HG02840 (cell line): Measurements from ENCODE around the gene PRKCD.

Experiments used
- ATAC-seq: cut with Tn5 transposase; IDR thresholded peaks from one replicate; pipeline ENCODE4 v1.9.1; 2021; ENCODE audit warnings: mild to moderate bottlenecking, moderate library complexity, moderate number of reproducible peaks; ENCODE audit not compliant: unreplicated experiment, low FRiP score

Gene PRKCD

DNA sequence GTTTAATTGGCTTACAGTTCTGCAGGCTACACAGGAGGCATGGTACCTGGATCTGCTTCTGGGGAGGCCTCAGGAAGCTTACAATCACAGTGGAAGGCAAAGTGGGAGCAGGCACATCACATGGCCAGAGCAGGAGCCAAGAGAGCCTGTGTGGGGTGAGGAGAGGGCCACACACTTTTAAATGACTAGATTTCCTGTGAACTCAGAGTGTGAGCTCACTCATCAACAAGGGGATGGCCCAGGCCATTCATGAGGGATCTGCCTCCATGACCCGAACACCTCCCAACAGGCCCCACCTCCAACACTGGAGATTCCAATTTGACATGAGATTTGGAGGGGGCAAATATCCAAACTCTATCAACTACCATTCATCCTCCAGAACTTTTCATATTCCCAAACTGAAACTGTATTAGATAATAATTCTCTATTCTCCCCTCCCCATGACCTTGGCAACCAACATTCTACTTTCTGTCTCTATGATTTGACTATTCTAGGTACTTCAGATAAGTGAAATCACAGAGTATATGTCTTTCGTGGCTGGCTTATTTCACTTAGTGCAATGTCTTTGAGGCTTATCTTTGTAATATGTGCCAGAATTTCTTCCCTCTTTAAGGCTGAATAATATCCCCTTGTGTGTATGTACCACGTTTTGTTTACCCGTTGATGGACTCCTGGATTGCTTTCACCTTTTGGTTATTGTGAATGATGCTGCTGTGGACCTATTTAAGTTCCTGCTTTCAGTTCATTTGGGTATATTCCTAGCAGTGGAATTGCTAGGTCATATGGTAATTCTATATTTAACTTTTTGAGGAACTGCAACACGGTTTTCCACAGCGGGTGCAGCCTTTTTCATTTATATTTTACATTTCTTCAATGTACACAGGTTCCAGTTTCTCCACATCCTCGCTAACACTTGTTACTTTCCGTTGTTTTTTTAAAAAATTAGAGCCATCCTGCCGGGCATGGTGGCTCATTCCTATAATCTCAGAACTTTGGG, 51.0 kb downstream of the PRKCD start:
- no peak for ATAC-seq

DNA sequence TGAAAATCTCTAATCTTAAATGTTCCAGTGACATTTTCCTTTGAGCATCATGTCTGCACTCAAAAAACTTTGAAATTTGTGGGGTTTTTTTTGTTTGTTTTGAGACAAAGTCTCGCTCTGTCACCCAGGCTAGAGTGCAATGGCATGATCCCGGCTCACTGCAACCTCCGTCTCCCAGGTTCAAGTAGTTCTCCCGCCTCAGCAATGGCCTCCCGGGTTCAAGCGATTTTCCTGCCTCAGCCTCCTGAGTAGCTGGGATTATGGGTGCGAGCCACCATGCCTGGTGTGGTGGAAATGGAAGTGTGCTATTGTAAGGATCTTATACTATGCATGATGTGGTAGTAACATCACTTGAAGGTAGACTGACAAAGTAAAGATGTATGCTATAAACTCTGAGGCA, 52.3 kb downstream of the PRKCD start:
- no peak for ATAC-seq

DNA sequence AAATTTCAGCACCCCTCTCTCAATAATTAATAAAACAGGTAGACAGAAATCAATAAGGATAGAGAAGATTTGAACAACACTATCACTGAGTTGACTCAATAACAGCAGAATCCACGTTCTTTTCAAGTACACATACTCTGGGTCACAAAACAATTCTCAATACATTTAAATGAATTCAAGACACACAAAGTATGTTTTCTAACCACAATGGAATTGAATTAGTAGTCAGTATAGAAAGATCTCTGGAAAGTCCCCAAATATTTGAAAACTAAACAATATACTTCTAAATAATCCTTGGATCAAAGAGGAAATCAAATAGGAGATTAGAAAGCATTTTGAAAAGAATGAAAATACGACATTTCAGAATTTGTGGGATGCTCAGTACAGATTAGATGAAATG, 54.8 kb downstream of the PRKCD start:
- ATAC-seq: no peak

- no peak for ATAC-seq
Measured at GRCh38 chr3:53216723-53217122, 55.7 kb downstream of the PRKCD start.

DNA sequence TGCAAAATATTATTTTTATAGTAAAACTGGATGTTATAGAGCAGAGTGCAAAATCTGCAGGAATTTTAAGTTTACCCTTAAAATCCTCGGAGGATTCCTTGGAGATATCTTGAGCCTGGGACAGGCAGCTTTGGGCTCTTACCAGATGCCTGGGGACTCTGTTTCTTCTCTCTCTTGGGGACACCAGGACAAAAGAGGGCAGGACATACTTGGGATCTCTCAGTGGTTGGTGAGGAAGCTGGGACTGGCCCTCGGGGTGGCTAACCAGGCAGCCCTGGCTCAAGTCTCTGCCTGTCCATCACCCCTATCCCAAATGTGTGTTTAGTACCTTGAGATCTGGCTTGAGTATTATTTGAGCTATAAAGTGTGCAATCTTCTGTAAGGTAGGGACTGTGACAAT, 56.2 kb downstream of the PRKCD start:
- ATAC-seq: no peak

- ATAC-seq: no peak
Measured at GRCh38 chr3:53218131-53218530, 57.1 kb downstream of the PRKCD start.

- no peak for ATAC-seq
Measured at GRCh38 chr3:53219895-53220483, 59.0 kb downstream of the PRKCD start.

GRCh38 chr3:53221345-53221744, 60.3 kb downstream of the PRKCD start:
- no peak for ATAC-seq

DNA sequence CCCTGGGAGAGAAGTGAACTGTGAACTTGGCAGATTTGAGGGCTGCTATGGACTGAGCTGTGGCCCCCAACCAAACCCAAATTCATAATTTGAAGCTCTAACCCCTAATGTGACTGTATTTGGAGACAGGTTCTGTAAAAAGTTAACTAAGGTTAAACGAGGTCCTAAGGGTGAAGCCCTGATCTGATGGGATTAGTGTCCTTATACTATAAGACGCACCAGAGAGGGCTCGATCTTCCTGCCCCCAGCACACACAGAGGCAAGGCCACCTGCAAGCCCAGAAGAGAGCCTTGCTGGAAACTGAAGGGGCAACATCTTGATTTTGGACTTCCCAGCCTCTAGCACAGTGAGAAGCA, 60.8 kb downstream of the PRKCD start:
- ATAC-seq: no peak

GRCh38 chr3:53222183-53222901, 61.3 kb downstream of the PRKCD start:
- ATAC-seq: no peak

DNA sequence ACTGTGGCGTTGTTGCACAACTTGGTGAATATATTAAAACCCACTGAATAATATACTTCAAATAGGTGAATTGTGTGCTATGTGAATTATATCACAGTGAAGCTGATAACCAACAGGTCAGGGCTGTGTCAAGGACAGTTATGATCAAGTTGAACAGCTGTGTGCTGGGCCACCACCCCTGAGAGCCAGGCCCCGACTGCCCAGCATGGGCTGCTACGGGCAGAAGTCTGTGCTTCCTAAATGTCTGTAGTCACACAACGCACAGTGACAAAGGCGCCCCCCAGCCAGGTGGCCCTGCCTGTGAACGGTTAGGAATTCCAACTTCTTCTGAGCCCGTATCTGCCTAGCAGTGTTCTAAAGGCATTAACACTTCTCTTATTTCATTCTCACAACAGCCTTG, 62.0 kb downstream of the PRKCD start:
- ATAC-seq: no peak

DNA sequence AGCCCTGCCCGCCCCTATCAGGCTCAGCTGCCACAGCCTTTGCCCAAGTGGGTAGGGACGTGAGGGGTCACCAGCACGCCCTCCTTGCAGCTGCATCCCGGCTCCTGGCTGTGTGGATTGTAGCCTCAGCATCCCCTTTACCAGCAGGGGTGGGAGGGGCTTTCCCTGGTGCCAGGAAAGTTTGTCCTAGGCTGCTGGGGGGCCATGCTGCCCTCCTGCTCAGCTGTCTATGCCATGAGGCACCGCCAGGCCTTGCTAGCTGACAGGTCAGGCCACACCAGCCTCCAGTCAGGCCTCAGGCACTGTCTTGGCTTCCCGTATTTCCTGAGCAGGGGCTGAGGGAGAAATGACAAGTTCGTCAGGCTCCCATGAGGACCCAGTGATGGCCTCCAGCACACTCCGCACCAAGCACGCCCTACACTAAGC, 62.5 kb downstream of the PRKCD start:
- ATAC-seq: no peak

DNA sequence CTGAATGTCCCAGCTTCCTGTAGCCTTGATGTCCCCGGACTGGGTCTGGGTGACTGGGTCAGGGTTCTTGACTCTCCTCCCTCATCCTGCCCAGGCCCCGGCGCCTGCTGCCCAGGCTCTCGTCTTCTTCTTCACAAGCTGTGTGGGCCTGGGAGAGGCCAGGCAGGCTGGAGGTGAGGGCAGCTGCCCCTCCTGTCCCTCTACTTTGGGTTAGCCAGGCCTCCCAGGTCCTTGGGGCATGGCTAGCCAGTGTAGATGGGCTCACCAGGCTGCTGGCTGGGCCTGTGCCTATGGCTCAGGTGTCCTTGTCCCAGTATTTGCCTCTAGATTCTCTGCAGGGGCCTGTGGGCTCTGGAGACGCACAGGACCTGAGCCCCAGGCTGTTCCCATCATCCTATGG, 63.0 kb downstream of the PRKCD start:
- no peak for ATAC-seq

DNA sequence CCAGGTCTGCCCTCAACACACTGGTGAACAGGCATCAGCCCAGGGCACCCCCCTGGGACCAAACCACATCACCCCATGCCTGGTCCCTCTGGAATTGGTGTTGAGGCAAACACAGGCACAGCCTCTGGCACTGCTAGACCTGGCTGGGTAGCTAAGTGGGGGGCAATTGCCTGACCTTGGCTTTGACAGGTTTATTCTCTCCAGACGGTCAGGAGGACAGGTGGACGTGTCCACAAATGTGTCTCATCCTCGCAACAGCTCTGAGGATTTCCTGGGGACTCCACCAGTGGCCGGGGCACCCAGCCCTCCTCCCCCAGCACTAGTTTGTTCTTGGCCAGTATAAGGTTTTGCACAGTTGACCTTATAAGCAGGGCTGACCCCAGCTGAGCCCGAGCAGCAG, 63.5 kb downstream of the PRKCD start:
- ATAC-seq: no peak

DNA sequence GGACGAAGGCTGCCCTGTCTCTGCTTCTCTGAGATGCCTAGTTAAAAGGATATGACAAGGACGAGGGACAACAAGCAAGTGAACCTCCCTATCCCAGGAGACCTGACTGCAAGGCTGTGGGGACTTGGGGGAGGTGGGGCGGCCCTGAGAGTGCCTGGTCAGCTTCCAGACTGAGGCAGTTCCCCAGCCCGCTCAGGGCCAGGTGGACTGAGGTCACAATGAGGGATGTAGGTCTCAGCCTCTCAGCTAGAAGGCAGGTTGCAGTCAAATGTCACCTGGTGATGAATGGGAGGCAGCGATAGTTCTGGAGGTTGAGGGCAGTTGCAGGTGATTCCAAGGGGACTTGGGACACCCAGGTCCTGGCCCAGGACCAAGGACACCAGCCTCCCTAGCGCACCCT, 64.2 kb downstream of the PRKCD start:
- no peak for ATAC-seq

DNA sequence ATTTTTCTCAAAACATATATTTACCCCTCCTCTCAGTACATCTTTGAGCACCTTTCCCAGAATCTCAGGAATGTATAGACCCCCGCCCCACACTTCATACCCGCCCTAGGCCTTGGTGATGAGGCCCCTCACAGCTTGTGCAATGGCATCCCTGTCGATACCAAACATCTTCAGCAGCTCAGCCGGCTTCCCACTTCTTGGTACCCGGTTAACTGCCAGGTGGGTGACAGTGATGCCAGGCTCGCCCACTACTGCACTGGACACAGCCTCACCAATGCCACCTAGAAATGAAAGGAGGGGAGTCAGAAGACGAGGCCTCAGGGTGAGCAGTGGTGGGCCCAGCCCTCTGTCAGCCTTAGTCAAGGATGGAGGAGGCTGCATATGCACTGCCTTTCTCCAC, 64.6 kb downstream of the PRKCD start:
- no peak for ATAC-seq

DNA sequence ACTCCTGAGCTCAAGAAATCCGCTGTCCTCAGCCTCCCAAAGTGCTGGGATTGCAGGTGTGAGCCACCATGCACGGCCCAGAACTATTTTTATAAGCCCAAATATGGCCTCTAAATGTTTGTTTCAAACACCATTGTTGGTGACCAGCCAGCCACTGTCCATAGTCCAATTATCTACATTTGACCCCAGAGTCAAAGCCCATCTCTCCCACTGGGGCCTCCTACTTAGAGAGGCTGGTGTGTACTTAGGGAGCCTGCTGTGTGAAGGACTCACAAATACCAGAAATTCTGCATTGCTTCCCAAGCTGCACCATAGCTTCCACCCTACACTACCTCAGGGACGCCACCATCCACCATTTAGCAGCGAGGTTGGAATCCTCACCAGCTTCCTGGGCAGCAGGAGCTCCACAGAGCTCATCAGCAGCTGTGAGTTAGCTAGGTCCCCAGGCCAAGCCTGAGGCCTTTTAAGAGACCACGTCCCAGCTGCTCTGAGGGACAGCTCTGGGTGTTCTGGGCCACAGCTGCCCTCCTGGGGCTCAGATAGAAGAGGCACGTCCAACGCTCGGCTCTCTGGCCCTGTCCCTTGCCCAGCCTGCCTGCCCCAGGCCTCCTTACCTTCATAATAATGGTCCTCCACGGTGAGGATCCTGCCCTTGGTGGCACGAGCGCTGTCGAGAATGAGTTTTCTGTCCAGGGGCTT, 65.3 kb downstream of the PRKCD start:
- ATAC-seq: no peak

- ATAC-seq: no peak
Measured at GRCh38 chr3:53226841-53227407, 65.9 kb downstream of the PRKCD start.

- no peak for ATAC-seq
Measured at GRCh38 chr3:53227993-53228885, 67.2 kb downstream of the PRKCD start.
